Neural progenitor cell (in vitro differentiated cells): ENCODE measurements around the gene PPP1R16B. TPM values are rescaled to one million over a fixed set of nuclear protein-coding genes. Genes with fewer than 3 reads are reported as not detected.
A peak's percentile ranks its signal among the peaks of the same experiment; 100 is the strongest.

Experiments used
- DNase-seq: peaks from one replicate; pipeline ENCODE4 v3.0.0-alpha.2; 2016; ENCODE audit warnings: low spot score
- H2AFZ ChIP-seq: fragments of 200-600 bp; sonication (generic); replicated peaks from 2 replicates; pipeline ENCODE4 v1.6.1; 2016; ENCODE audit warnings: antibody characterized with exemption
- H3F3A ChIP-seq: fragments of 200-600 bp; sonication (generic); 2 replicates; pipeline ENCODE4 v1.6.1; 2016; ENCODE audit warnings: antibody characterized with exemption, low read depth
- H3K27ac ChIP-seq: fragments of 200-600 bp; sonication (generic); 2 replicates; pipeline ENCODE4 v1.5.1; 2016; ENCODE audit warnings: mild to moderate bottlenecking
- H3K27me3 ChIP-seq: fragments of 200-600 bp; sonication (generic); 2 replicates; pipeline ENCODE4 v1.6.1; 2016; ENCODE audit warnings: mild to moderate bottlenecking, moderate library complexity
- H3K36me3 ChIP-seq: fragments of 200-600 bp; sonication (generic); 2 replicates; pipeline ENCODE4 v1.5.1; 2016
- H3K4me1 ChIP-seq: fragments of 200-600 bp; sonication (generic); 2 replicates; pipeline ENCODE4 v1.6.1; 2016; ENCODE audit warnings: mixed run types
- H3K4me2 ChIP-seq: fragments of 200-600 bp; sonication (generic); 2 replicates; pipeline ENCODE4 v1.6.1; 2016
- H3K4me3 ChIP-seq: fragments of 200-600 bp; sonication (generic); 2 replicates; pipeline ENCODE4 v1.5.1; 2016
- H3K79me2 ChIP-seq: fragments of 200-600 bp; sonication (generic); 2 replicates; pipeline ENCODE4 v1.6.1; 2016; ENCODE audit warnings: low read depth
- H3K9ac ChIP-seq: fragments of 200-600 bp; sonication (generic); 2 replicates; pipeline ENCODE4 v1.6.1; 2016
- H3K9me3 ChIP-seq: fragments of 200-600 bp; sonication (generic); 2 replicates; pipeline ENCODE4 v1.5.1; 2016; ENCODE audit warnings: low read depth
- H4K20me1 ChIP-seq: fragments of 200-600 bp; sonication (generic); 2 replicates; pipeline ENCODE4 v1.6.1; 2016; ENCODE audit warnings: low read depth
- H3K27ac Mint-ChIP-seq: 3 replicates; pipeline ENCODE4 v1.8.0; 2021; ENCODE audit warnings: mixed read lengths
- H3K27me3 Mint-ChIP-seq: 2 replicates; pipeline ENCODE4 v1.8.0; 2022; ENCODE audit warnings: low read depth, mild to moderate bottlenecking, inconsistent platforms, moderate library complexity, mixed read lengths; ENCODE audit not compliant: insufficient read depth
- H3K36me3 Mint-ChIP-seq: 3 replicates; pipeline ENCODE4 v1.8.0; 2021; ENCODE audit warnings: mixed read lengths
- H3K4me1 Mint-ChIP-seq: 3 replicates; pipeline ENCODE4 v1.8.0; 2021; ENCODE audit warnings: mixed read lengths
- H3K4me3 Mint-ChIP-seq: 3 replicates; pipeline ENCODE4 v1.8.0; 2021; ENCODE audit warnings: mild to moderate bottlenecking, moderate library complexity, mixed read lengths
- H3K9me3 Mint-ChIP-seq: 3 replicates; pipeline ENCODE4 v1.8.0; 2020; ENCODE audit warnings: mixed read lengths
- EZH2 ChIP-seq: fragments of 200-600 bp; sonication (generic); IDR thresholded peaks from 2 replicates; pipeline ENCODE4 v1.6.1; 2017; ENCODE audit warnings: antibody characterized with exemption, mild to moderate bottlenecking, moderate library complexity
- EZH2phosphoT487 ChIP-seq: fragments of 200-600 bp; sonication (generic); IDR thresholded peaks from 2 replicates; pipeline ENCODE4 v1.6.1; 2017; ENCODE audit warnings: antibody characterized with exemption
- total RNA-seq: library from RNA; depleted of rRNA; stranded (reverse); fragments of >200 nt; gene quantifications from 2 replicates; pipeline ENCODE4 v1.2.3, GENCODE V29; 2015; ENCODE audit warnings: low replicate concordance
- TF ChIP-seq, protein P1 (sequence below): fragments of 200-600 bp; sonication (generic); IDR thresholded peaks from 2 replicates; pipeline ENCODE4 v1.5.1; 2017; ENCODE audit warnings: antibody characterized with exemption, mild to moderate bottlenecking

Gene PPP1R16B
- total RNA-seq, 1 donor from 2014 or later: 0.95 TPM

- Mint-ChIP-seq H3K4me3 (no peak overlapping the region), H3K36me3 (peaks cover 36% of the 10 kb centered on the region), H3K9me3 (peaks cover 12% of the 10 kb centered on the region), H3K4me1 (peaks cover 15% of the 10 kb centered on the region), H3K27ac (no peak overlapping the region), H3K27me3 (no peaks in the 10 kb centered on the region)
- peaks cover 8% of the 10 kb centered on the region for H3K4me1 ChIP-seq
- DNase-seq: no peak
- H4K20me1 ChIP-seq: no peaks in the 10 kb centered on the region
- peaks cover 6% of the 10 kb centered on the region for H3K9me3 ChIP-seq
- H2AFZ ChIP-seq: no peak overlapping the region
- H3F3A ChIP-seq: peaks cover 5% of the 10 kb centered on the region
- H3K4me3 ChIP-seq: no peak overlapping the region
- H3K36me3 ChIP-seq: peaks cover 6% of the 10 kb centered on the region
- TF ChIP-seq EZH2 (no peak), EZH2phosphoT487 (no peak)
- no peaks in the 10 kb centered on the region for H3K79me2 ChIP-seq
- no peaks in the 10 kb centered on the region for H3K27me3 ChIP-seq
- no peak overlapping the region for H3K9ac ChIP-seq
- no peak overlapping the region for H3K4me2 ChIP-seq
- H3K27ac ChIP-seq: no peak overlapping the region
These were observed 29.1 kb upstream of the PPP1R16B start for GRCh38 chr20:38776363-38776762.

- no peak overlapping the region for H2AFZ ChIP-seq
- H3K4me3 ChIP-seq: no peak overlapping the region
- H3F3A ChIP-seq: peaks cover 5% of the 10 kb centered on the region
- H3K9me3 Mint-ChIP-seq: no peaks in the 10 kb centered on the region
- DNase-seq: peak; percentile 15
- no peak overlapping the region for H3K9ac ChIP-seq
- peaks cover 15% of the 10 kb centered on the region for H3K4me1 Mint-ChIP-seq
- no peaks in the 10 kb centered on the region for H3K36me3 ChIP-seq
- H3K36me3 Mint-ChIP-seq: peaks cover 10% of the 10 kb centered on the region
- H3K27ac Mint-ChIP-seq: no peak overlapping the region
- H3K27ac ChIP-seq: no peak overlapping the region
- no peaks in the 10 kb centered on the region for H4K20me1 ChIP-seq
- TF ChIP-seq, protein P1, sequence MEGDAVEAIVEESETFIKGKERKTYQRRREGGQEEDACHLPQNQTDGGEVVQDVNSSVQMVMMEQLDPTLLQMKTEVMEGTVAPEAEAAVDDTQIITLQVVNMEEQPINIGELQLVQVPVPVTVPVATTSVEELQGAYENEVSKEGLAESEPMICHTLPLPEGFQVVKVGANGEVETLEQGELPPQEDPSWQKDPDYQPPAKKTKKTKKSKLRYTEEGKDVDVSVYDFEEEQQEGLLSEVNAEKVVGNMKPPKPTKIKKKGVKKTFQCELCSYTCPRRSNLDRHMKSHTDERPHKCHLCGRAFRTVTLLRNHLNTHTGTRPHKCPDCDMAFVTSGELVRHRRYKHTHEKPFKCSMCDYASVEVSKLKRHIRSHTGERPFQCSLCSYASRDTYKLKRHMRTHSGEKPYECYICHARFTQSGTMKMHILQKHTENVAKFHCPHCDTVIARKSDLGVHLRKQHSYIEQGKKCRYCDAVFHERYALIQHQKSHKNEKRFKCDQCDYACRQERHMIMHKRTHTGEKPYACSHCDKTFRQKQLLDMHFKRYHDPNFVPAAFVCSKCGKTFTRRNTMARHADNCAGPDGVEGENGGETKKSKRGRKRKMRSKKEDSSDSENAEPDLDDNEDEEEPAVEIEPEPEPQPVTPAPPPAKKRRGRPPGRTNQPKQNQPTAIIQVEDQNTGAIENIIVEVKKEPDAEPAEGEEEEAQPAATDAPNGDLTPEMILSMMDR: no peak
- TF ChIP-seq EZH2phosphoT487 (no peak), EZH2 (no peak)
- H3K27me3 Mint-ChIP-seq: peaks cover 2% of the 10 kb centered on the region
- H3K27me3 ChIP-seq: no peaks in the 10 kb centered on the region
- peaks cover 8% of the 10 kb centered on the region for H3K4me1 ChIP-seq
- H3K4me3 Mint-ChIP-seq: peak overlapping the region; percentile 58
- H3K4me2 ChIP-seq: no peak overlapping the region
- no peaks in the 10 kb centered on the region for H3K79me2 ChIP-seq
- peaks cover 1% of the 10 kb centered on the region for H3K9me3 ChIP-seq
These were observed 26.0 kb upstream of the PPP1R16B start for GRCh38 chr20:38779247-38780097.

GRCh38 chr20:38782275-38782674 lies 23.2 kb upstream of the PPP1R16B start:
- H3K9ac ChIP-seq: no peak overlapping the region
- Mint-ChIP-seq H3K4me3 (no peak overlapping the region), H3K27ac (no peak overlapping the region), H3K27me3 (peaks cover 2% of the 10 kb centered on the region), H3K36me3 (no peaks in the 10 kb centered on the region), H3K9me3 (no peaks in the 10 kb centered on the region), H3K4me1 (peaks cover 15% of the 10 kb centered on the region)
- no peaks in the 10 kb centered on the region for H3K36me3 ChIP-seq
- no peaks in the 10 kb centered on the region for H4K20me1 ChIP-seq
- H3K27me3 ChIP-seq: no peaks in the 10 kb centered on the region
- H3F3A ChIP-seq: peaks cover 5% of the 10 kb centered on the region
- H3K4me1 ChIP-seq: peaks cover 8% of the 10 kb centered on the region
- H3K4me2 ChIP-seq: no peak overlapping the region
- no peaks in the 10 kb centered on the region for H3K79me2 ChIP-seq
- H3K9me3 ChIP-seq: no peaks in the 10 kb centered on the region
- no peak overlapping the region for H3K4me3 ChIP-seq
- no peak for DNase-seq
- no peak overlapping the region for H3K27ac ChIP-seq
- H2AFZ ChIP-seq: no peak overlapping the region
- TF ChIP-seq, protein P1: no peak
- TF ChIP-seq EZH2 (no peak), EZH2phosphoT487 (no peak)

- H3K27me3 ChIP-seq: no peaks in the 10 kb centered on the region
- no peak overlapping the region for H2AFZ ChIP-seq
- no peaks in the 10 kb centered on the region for H3F3A ChIP-seq
- H3K4me3 ChIP-seq: no peak overlapping the region
- H3K4me1 Mint-ChIP-seq: no peaks in the 10 kb centered on the region
- no peaks in the 10 kb centered on the region for H3K9me3 Mint-ChIP-seq
- H3K9ac ChIP-seq: no peak overlapping the region
- no peak overlapping the region for H3K4me2 ChIP-seq
- no peak overlapping the region for H3K27ac ChIP-seq
- no peaks in the 10 kb centered on the region for H3K4me1 ChIP-seq
- H3K27me3 Mint-ChIP-seq: peaks cover 2% of the 10 kb centered on the region
- no peaks in the 10 kb centered on the region for H4K20me1 ChIP-seq
- no peak overlapping the region for H3K4me3 Mint-ChIP-seq
- H3K79me2 ChIP-seq: no peaks in the 10 kb centered on the region
- H3K9me3 ChIP-seq: no peaks in the 10 kb centered on the region
- H3K36me3 ChIP-seq: no peaks in the 10 kb centered on the region
- H3K36me3 Mint-ChIP-seq: no peaks in the 10 kb centered on the region
- no peak for TF ChIP-seq EZH2phosphoT487
- TF ChIP-seq, protein P1: no peak
- TF ChIP-seq EZH2: no peak
- no peak overlapping the region for H3K27ac Mint-ChIP-seq
- DNase-seq: no peak
These were observed 17.6 kb upstream of the PPP1R16B start for GRCh38 chr20:38787870-38788269.
